GM19438 (cell line): ENCODE measurements around the gene ZKSCAN2.

ENCODE experiments used
- ATAC-seq: cut with Tn5 transposase; IDR thresholded peaks from one replicate; pipeline ENCODE4 v1.9.1; 2021; ENCODE audit warnings: low read depth; ENCODE audit not compliant: unreplicated experiment

The ZKSCAN2 gene

DNA sequence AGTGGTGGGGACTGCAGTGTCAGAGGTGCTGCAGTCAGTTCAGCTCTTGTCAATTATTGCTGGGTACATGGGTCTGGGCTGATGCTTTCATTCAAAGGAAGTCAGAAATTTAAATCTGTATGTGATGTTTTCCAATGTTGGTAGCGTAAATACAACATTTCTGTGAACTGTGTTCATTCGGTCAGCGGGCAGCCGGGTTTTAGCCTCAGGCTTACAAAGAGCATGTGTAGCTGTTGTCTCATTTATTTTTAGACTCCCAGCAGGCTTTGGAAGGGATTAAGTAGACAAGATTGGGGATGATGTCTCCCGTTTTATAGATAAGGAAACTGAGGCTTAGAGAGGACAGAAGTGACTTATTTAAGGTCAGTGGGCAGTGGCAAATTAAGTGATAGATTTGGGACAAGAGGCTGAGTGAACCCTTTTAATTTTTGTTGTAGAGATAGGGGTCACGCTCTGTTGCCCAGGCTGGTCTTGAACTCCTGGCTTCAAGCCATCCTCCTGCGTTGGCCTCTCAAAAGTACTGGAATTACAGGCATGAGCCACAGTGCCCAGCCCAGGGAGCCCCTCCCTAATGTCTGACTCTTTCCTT, 32.8 kb downstream of the ZKSCAN2 start:
- ATAC-seq = no peak

DNA sequence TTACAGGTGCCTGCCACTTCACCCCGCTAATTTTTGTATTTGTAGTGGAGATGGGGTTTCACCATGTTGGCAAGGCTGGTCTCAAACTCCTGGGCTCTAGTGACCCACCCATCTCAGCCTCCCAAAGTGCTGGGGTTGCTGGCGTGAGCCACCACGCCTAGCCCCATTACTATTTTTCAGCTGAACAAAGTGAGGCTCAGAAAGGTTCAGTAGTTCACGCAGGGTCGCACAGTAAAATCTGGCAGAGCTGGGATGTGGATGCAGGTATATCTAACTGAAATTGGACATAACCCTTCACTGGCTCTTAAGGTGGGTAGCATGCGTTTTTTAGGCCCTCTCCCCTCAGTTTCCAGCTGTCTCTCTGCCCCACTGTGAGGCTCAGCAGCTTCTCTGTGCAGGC, 33.7 kb downstream of the ZKSCAN2 start:
- ATAC-seq = no peak

DNA sequence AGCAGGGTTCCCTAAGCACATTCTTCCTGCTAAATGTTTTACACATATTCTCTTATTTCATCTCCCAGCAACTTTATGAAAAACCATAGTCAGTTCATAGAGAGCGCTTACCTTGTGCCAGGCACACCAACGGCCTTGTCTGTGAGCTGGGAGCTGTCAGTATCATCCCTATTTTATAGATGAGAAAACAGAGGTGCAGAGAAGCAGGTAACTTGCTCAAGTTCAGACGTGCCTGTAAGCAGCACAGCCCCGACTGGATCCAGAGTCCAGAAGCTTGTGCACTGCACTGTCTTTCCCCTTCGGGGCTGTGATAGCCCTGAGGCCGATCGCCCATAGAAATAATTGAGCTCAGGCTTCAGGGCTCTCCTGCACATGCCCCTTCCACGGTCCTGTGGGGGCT, 34.7 kb downstream of the ZKSCAN2 start:
- ATAC-seq = no peak

DNA sequence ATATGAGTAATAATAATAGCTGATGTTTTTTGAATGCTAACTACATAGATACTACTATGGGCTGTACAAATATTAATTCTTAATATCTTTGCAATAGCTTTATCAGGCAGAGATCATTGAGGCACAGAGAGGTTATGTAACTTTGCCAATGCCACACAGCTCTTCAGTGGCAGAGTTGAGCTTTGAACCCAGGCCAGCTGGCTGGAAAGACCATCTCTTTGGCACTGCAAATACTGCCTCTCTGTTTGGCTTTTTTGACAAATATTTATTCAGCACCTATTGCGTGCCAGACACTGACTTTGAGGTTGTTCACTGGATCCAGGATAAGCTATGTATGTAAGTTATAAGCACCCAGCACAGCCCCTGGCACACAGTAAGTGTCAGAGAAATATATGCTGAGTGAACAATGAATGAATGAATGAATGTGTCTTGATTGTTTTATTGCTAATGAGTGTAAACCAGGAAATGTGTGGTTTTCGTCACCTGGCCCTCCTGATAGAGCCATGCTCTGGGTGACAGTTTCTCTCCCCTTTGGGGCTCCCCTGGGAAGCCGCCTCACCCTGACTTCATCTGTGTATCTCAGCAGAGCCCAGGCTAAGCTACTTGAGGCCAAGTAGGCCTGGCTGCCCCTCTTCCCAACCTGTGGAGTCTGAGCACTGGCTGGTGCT, 38.4 kb downstream of the ZKSCAN2 start:
- no peak for ATAC-seq

DNA sequence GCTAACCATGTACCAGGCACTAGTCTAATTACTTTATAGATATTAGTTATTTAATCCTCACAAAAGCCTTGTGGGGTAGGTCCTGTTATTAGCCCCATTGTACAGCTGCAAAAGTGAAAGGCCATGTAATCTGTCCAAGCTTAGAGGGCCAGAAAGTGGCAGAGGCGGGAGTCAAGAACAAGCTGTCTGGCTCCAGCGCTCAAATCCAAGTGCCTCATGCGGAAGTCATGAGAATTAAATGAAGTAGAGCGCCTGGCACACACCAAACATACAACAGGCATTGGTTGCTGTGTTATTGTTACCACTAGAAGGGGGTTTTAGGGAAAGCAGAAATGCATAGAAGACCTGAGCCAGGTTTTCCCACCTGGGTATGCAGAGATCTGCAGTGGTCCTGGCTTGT, 39.7 kb downstream of the ZKSCAN2 start:
- ATAC-seq = no peak

DNA sequence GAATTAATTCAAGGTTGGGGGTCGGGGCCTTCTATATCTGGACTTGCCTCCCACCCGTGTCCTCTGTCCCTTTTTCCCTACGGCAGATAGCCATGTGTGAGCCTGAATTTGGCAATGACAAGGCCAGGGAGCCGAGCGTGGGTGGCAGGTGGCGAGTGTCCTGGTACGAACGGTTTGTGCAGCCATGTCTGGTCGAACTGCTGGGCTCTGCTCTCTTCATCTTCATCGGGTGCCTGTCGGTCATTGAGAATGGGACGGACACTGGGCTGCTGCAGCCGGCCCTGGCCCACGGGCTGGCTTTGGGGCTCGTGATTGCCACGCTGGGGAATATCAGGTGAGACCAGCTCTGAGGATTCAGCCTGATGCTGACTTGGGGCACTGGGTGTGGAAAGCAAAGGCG, 40.5 kb downstream of the ZKSCAN2 start:
- ATAC-seq = no peak

DNA sequence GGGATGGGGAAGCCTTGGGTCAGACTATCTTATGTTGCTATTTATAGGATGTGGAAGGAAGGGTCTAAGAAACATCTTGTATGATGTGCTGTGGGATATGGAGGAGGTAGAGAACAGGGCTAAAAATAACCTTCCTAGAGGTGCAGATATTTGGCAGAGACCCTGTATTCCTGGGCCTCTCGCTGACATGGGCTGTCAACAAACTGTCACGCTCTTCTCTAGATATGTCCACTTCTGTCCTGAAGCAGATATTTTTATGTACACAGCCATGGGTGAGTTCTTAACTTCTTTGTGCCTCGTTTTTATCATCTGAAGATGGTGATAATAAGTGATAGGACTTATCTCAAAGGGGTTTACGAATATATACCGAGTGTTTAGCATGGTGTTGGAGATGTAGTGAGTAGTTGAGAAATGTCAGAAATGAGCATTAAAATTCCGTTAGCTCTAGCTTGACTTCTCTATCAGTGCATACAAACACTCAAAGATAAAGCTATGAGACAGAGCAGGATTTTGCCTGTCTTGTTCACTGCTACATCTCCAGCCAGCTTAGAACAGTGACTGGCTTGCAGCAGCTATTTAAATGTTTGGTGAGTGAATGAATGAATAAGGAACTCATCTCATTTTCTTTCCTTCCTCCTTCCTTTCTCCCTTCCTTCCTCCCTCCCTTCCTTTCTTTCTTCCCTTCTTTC, 43.8 kb downstream of the ZKSCAN2 start:
- ATAC-seq = no peak

DNA sequence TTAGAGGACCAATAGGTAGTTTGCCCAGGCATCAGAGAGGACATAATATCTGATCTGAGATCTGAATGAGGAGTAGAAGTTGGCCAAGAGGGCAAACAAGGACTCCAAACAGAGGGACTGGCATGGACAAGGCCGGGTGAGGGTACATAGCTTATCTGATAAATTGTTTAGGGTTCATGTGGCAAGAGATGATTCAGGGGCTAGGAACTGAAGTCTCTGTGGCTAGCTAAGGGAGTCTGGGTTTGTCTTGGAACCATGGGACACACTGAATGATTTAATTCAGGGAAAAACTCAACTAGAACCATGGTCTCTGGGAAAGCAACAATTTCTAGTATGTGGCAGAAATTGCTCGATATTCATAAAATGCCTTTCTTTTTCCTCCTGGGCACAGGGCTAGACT, 45.0 kb downstream of the ZKSCAN2 start:
- no peak for ATAC-seq

DNA sequence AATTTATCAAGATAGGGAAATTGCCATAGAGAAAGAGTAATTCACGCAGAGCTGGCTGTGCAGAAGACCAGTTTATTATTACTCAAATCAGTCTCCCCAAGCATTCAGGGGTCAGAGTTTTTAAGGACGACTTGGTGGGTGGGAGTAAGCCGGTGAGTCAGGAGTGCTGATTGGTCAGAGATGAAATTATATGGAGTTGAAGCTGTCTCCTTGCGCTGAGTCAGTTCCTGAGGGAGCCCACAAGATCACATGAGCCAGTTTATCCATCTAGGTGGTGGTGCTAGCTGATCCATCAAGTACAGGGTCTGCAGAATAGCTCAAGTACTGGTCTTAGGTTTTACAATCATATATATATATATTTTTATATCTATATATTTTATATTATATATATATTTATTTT, 46.9 kb downstream of the ZKSCAN2 start:
- ATAC-seq = no peak

DNA sequence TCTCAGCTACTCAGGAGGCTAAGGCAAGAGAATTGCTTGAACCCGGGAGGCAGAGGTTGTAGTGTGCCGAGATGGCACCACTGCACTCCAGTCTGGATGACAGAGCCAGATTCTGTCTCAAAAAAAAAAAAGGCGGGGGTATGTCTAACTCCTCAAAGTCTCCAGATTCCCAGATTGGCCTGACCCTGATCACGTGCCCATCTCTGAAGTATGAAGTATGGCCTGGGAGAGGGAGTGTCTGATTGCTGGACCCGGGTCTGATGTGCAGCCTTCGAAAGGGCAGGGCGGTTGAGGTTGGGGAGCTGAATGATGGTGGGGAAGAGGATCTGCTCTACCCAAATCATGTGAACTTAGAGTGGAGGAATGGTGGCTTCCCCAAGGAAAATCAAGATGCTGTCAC, 58.2 kb downstream of the ZKSCAN2 start:
- ATAC-seq = no peak

DNA sequence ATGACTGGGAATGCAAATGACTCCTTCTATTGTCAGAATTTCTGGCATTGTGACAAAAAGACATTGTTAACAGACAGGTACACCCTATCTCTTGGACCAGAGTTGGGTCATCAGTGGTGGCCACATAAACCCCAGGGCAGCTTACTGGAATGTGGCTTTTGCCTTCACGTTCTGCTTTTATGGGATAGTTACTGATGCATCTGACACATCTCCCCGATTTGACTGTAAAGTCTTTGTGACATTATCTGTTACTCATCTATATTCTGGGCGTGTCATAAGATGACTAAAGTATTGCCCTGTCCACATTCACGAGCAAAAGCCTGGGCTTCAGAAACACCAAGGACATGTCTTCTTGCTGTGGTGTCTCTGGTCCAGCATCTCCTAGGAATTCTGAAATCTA, 59.6 kb downstream of the ZKSCAN2 start:
- ATAC-seq = no peak

DNA sequence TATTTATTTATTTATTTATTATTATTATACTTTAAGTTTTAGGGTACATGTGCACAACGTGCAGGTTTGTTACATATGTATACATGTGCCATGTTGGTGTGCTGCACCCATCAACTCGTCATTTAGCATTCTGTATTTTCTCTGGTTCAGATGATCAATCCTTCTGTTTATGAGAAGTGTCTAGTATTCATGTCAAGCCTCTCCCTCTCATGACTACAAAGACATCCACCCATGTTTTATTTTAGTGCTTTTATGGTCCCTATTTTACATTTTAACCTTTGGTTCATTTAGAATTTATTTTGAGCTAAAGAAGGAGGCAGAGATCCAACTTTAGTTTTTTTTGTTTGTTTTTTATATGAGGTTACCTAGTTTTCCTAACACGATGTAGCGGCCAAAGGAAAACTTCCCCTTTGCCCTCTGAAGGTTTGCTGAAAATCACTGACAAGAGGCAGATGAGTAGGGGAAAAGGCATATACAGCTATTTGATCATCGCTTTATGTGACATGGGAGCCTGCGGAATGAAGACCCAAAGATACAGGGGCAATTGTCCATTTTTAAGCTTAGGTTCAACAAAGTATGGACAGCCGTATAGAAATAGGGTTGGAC, 63.3 kb downstream of the ZKSCAN2 start:
- ATAC-seq = no peak

DNA sequence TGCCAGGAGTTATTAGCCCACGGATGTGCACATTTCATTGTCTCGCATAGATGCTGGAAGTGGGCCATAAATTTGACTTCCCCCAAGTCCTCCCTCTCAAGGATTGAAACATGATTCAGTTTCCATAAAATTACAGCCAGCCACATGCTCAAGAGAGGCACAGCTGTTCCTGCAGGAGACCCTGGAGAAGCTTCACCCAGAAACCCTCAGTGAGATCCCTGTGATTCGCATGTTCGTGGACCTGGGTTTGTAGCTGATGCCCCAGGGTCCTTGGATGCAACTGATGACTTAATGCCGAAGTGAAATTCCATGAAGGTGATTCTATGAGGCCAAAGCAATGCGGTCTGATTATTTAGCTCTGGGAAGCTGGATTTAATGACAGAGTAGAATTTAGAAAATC, 65.5 kb downstream of the ZKSCAN2 start:
- no peak for ATAC-seq

DNA sequence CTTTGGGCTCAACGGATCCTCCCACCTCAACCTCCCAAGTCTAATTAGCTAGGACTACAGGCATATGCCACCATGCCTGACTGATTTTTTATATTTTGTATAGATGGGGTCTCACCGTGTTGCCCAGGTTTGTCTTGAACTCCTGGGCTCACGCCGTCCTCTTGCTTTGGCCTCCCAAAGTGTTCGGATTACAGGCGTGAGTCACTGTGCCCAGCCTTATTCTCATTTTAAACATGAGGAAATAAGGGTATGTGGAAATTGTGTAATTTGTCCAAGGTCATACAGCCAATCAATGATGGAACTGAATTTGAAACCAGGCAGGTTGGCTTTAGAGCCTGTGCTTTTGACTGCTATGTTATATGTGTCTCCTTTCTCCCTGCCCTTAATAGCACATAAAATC, 68.3 kb downstream of the ZKSCAN2 start:
- no peak for ATAC-seq

DNA sequence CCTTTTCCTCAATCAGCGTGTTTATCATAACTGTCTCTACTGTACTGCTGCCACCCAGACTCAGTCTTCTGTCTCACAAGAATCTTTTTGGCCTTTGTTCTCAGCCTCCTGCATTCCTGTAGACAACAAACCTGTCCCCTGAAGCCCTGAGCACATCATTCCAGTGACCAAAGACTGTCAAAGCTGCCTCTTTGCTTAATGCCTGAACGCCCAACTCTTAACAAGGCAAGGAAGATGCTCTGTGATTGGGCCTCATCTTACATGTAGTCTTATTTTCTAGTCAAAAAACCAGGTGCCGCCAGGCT, 70.2 kb downstream of the ZKSCAN2 start:
- ATAC-seq = no peak
